Heart left ventricle (tissue), 16 donors: ENCODE data around the gene PSEN1. TPM values are rescaled to one million over a fixed set of nuclear protein-coding genes. Genes with fewer than 3 reads are reported as not detected.

Experiments used
- ATAC-seq, 4 donors: fragments of 200-7000 bp; cut with Tn5 transposase; one replicate each; pipeline ENCODE4 v1.9.1; 2020 to 2022; ENCODE audit warnings: moderate library complexity in 4 of 4, mild to moderate bottlenecking in 3 of 4, moderate number of reproducible peaks in 1 of 4
- DNase-seq, 5 donors: peaks; one replicate each; pipeline ENCODE4 v3.0.0-alpha.2; 2020
- H3K27ac ChIP-seq, 12 donors: fragments of 200-600 bp; sonication (generic) in 4 of 12; one replicate each; pipeline versions ENCODE4 v1.5.0 to v1.8.0; 2016 to 2022; ENCODE audit warnings: mild to moderate bottlenecking in 2 of 12
- H3K27me3 ChIP-seq, 9 donors: fragments of 200-600 bp; sonication (generic) in 2 of 9; one replicate each; pipeline versions ENCODE4 v1.5.1 to v1.8.0; 2016 to 2022; ENCODE audit warnings: mild to moderate bottlenecking in 3 of 9
- H3K36me3 ChIP-seq, 9 donors: fragments of 200-600 bp; sonication (generic) in 2 of 9; one replicate each; pipeline versions ENCODE4 v1.5.0 to v1.8.0; 2018 to 2022; ENCODE audit warnings: mild to moderate bottlenecking in 2 of 9
- H3K4me1 ChIP-seq, 12 donors: fragments of 200-600 bp; sonication (generic) in 4 of 12; one replicate each; pipeline versions ENCODE4 v1.5.0 to v1.8.0; 2016 to 2022; ENCODE audit warnings: mild to moderate bottlenecking in 3 of 12
- H3K4me3 ChIP-seq, 12 donors: fragments of 200-600 bp; sonication (generic) in 4 of 12; one replicate each; pipeline versions ENCODE4 v1.5.0 to v1.8.0; 2017 to 2022; ENCODE audit warnings: mild to moderate bottlenecking in 9 of 12, moderate library complexity in 4 of 12
- H3K9me3 ChIP-seq, 12 donors: fragments of 200-600 bp; sonication (generic) in 4 of 12; one replicate each; pipeline versions ENCODE4 v1.5.0 to v1.8.0; 2016 to 2022; ENCODE audit warnings: mild to moderate bottlenecking in 1 of 12
- POLR2A ChIP-seq, 2 donors: fragments of 450-650 bp; IDR thresholded peaks; one replicate each; pipeline ENCODE4 v1.6.1; 2017; ENCODE audit warnings: antibody characterized with exemption in 2 of 2, mild to moderate bottlenecking in 2 of 2, moderate library complexity in 2 of 2
- WGBS, 4 donors: extraction: QIAGEN DNeasy Blood & Tissue Kit in 2 of 4; methylation state at CpG; one replicate each; pipeline versions ENCODE4 v1.1.5 to v1.1.7; 2013 to 2018; 5-methylcytosine and 5-hydroxymethylcytosine counted together
- intact Hi-C, 10 donors: fragments of 100-400 bp; cut with DNase I; formaldehyde crosslinking; loops; one replicate each; pipeline versions ENCODE4 v1.11.1 to v1.14.2; 2022
- polyA plus RNA-seq, 2 donors: library from polyadenylated mRNA; stranded (reverse); fragments of 200-250 nt; gene quantifications; one replicate each; pipeline ENCODE4 v1.2.3, GENCODE V29; 2013
- total RNA-seq, 9 donors: library from RNA; depleted of rRNA in 2 of 9; stranded (reverse); fragments of >200 nt in 2 of 9; fragmentation: NEBNext Ultra II Directional in 3 of 9; extraction: Animal tissue kit (Norgen Biotek cat#: 25700) in 3 of 9; gene quantifications; one replicate each; pipeline versions ENCODE4 v1.1.0 to v1.2.4, GENCODE V29; 2016 to 2023
- TF ChIP-seq, protein P1 (sequence below), 12 donors: fragments of 200-600 bp; sonication (generic) in 4 of 12; IDR thresholded peaks; one replicate each; pipeline versions ENCODE4 v1.5.0 to v1.8.0; 2018 to 2022; ENCODE audit warnings: antibody characterized with exemption in 12 of 12, mild to moderate bottlenecking in 5 of 12
- donor health status: ischemic (EF 13 %, LVEDD 7.1; RV severe dilation, severe dysfunction).
- donor health status: healthy with polysubstance abuse.
- donor health status: DM: no; HTN: yes; CAD: no.
- donor health status: DM: no; HTN: no; CAD: no.
- donor health status: ischemic (EF 25% LVEDD 6.9; RV normal size, moderate dysfunction).
- donor health status: ischemic (EF 25% LVEDD 5.7; RV mildly dilated, moderate dysfunction).
- donor health status: healthy.
- donor health status: DM: yes; HTN: yes; CAD: no.
- donor health status: ischemic (EF 35%, LVEDD 5.7; RV mildly dilated, moderate dysfunction).
- donor health status: nonischemic (EF 11% LVEDD 7.7; RV severe dilation, severe dysfunction).
- donor health status: DM: yes; HTN: yes; CAD: no.
- donor health status: PGD.
- donor health status: ischemic (EF 29% LVEDD 5.4; RV normal size, mild dysfunction).
- donor health status: nonischemic (EF 23%, LVEDD 6.1; RV moderate dilation, normal function).

The PSEN1 gene
- total and polyA plus RNA-seq, 11 donors = 11.6 to 44.1 (median 22.4) TPM

DNA sequence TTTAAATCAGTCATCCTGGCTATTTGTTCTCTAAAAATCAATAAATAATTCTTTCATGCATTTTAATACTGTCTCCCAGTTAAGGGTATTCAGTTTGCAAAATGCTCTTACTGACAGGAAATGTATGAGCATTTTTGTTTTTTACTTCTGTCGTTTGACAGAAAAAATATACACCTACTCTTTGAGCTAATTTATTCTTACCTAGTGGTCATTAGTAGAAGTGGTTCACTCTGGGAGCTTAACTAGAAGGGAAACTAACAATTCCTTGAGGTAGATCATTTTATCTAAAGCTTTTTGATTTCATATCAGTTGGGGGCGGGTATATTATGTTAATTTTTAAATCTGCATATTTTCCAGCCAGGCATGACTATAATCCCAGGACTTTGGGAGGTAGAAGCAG, 67.2 kb downstream of the PSEN1 start:
- Histone ChIP-seq H3K36me3 (peaks cover 2 to 98% (median 85%) of the 10 kb centered on the region in 9 donors), H3K9me3 (no peaks in the 10 kb centered on the region), H3K27me3 (no peaks in the 10 kb centered on the region), H3K27ac (no peak overlapping the region), H3K4me1 (no peaks in the 10 kb centered on the region), H3K4me3 (no peak overlapping the region)
- DNase-seq (no peak), ATAC-seq (no peak)
- no peak for TF ChIP-seq POLR2A (IDR thresholded peaks at IDR 0.05)
- TF ChIP-seq, protein P1, sequence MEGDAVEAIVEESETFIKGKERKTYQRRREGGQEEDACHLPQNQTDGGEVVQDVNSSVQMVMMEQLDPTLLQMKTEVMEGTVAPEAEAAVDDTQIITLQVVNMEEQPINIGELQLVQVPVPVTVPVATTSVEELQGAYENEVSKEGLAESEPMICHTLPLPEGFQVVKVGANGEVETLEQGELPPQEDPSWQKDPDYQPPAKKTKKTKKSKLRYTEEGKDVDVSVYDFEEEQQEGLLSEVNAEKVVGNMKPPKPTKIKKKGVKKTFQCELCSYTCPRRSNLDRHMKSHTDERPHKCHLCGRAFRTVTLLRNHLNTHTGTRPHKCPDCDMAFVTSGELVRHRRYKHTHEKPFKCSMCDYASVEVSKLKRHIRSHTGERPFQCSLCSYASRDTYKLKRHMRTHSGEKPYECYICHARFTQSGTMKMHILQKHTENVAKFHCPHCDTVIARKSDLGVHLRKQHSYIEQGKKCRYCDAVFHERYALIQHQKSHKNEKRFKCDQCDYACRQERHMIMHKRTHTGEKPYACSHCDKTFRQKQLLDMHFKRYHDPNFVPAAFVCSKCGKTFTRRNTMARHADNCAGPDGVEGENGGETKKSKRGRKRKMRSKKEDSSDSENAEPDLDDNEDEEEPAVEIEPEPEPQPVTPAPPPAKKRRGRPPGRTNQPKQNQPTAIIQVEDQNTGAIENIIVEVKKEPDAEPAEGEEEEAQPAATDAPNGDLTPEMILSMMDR (IDR thresholded peaks at IDR 0.05) = no peak
- intact Hi-C loops = no loop called here
- 91 to 96% (median 92%) methylated on average over 2 of the region's 2 CpGs for WGBS, 4 donors

- peaks cover 0 to 5% (median 0%) of the 10 kb centered on the region in 12 donors for H3K4me1 ChIP-seq
- peaks cover 4 to 99% (median 86%) of the 10 kb centered on the region in 9 donors for H3K36me3 ChIP-seq
- DNase-seq (no peak), ATAC-seq (no peak)
- no peaks in the 10 kb centered on the region for H3K9me3 ChIP-seq
- no peaks in the 10 kb centered on the region for H3K27me3 ChIP-seq
- H3K27ac ChIP-seq = no peak overlapping the region
- 91 to 100% (median 93%) methylated on average over 2 of the region's 2 CpGs for WGBS, 4 donors
- intact Hi-C loops = no loop called here
- TF ChIP-seq, protein P1 (IDR thresholded peaks at IDR 0.05) = no peak
- no peak for TF ChIP-seq POLR2A (IDR thresholded peaks at IDR 0.05)
- no peak overlapping the region for H3K4me3 ChIP-seq
Observed at GRCh38 chr14:73207615-73208014, 71.3 kb downstream of the PSEN1 start.

DNA sequence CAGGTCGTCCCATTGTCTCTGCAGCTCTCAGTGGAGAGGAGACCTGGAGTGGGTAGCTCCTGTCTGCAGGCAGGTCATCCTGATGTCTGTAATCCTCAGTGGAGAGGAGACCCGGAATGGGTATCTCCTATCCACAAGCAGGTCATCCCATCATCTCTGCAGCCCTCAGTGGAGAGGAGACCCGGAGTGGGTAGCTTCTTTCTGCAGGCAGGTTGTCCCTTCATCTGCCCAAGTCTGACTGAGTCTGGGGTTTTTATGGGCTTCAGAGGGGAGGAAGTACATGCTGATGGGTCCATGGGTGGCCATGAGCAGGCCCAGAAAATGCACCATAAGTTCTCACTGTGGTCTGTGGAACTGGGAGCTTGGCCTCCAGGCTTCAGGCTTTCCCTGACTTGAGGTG, 72.1 kb downstream of the PSEN1 start:
- Histone ChIP-seq H3K4me3 (no peak overlapping the region), H3K27ac (no peak overlapping the region), H3K9me3 (no peaks in the 10 kb centered on the region), H3K4me1 (peaks cover 0 to 5% (median 0%) of the 10 kb centered on the region in 12 donors), H3K36me3 (peaks cover 4 to 99% (median 88%) of the 10 kb centered on the region in 9 donors), H3K27me3 (no peaks in the 10 kb centered on the region)
- WGBS, 4 donors = 96 to 100% (median 98%) methylated on average over 3 of the region's 3 CpGs
- no peak for ATAC-seq
- TF ChIP-seq, protein P1 (IDR thresholded peaks at IDR 0.05) = no peak
- no peak for TF ChIP-seq POLR2A (IDR thresholded peaks at IDR 0.05)
- no peak for DNase-seq
- intact Hi-C loops = no loop called here

DNA sequence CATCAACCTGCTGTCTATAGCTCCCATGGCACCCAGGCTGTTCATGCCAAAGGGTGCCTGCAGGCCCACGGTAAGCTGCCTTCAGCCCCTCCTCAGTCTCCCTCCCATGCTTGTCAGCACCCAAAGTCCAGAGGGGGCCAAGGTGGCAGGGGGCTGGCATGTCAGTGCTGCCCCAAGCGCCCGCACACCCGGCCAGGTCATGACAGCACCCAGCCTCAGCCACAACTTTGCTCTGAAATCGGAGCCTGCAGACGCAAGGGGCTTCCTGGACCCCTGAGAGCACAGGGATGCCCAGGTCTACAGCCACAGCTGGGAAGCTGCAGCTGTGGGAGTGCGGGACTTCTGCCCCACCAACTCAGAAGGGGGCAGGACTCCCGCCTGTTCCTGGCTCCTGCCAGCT, 72.5 kb downstream of the PSEN1 start:
- Histone ChIP-seq H3K4me3 (no peak overlapping the region), H3K36me3 (peaks cover 4 to 99% (median 88%) of the 10 kb centered on the region in 9 donors), H3K4me1 (peaks cover 0 to 5% (median 0%) of the 10 kb centered on the region in 12 donors), H3K27me3 (no peaks in the 10 kb centered on the region), H3K27ac (no peak overlapping the region), H3K9me3 (no peaks in the 10 kb centered on the region)
- intact Hi-C loops = no loop called here
- DNase-seq (no peak), ATAC-seq (no peak)
- TF ChIP-seq, protein P1 (IDR thresholded peaks at IDR 0.05) = no peak
- TF ChIP-seq POLR2A (IDR thresholded peaks at IDR 0.05) = no peak
- WGBS, 4 donors = 96 to 100% (median 98%) methylated on average over 4 to 8 of the region's 8 CpGs
